H9 (cell line): ENCODE results near the gene GPATCH3. TPM values are rescaled to one million over a fixed set of nuclear protein-coding genes. Genes with fewer than 3 reads are reported as not detected.

Experiments
- DNase-seq: peaks from one replicate; pipeline ENCODE4 v3.0.0-alpha.2; 2017
- H2AFZ ChIP-seq: one replicate; pipeline ENCODE4 v1.6.1; 2013; ENCODE audit warnings: mild to moderate bottlenecking, low read length, control low read depth, moderate library complexity
- H2AK5ac ChIP-seq: 2 replicates; pipeline ENCODE4 v1.6.1; 2013; ENCODE audit warnings: low read length, control low read depth, mixed read lengths; ENCODE audit not compliant: insufficient read length
- H2BK120ac ChIP-seq: one replicate; pipeline ENCODE4 v1.6.1; 2013; ENCODE audit warnings: low read depth, mild to moderate bottlenecking, low read length, control low read depth, inconsistent platforms; ENCODE audit not compliant: poor library complexity, severe bottlenecking
- H2BK12ac ChIP-seq: 2 replicates; pipeline ENCODE4 v1.6.1; 2013; ENCODE audit warnings: low read length, control low read depth, mixed read lengths, low read depth; ENCODE audit not compliant: insufficient read length
- H2BK15ac ChIP-seq: 2 replicates; pipeline ENCODE4 v1.6.1; 2013; ENCODE audit warnings: low read depth, low read length, control low read depth
- H2BK20ac ChIP-seq: one replicate; pipeline ENCODE4 v1.6.1; 2013; ENCODE audit warnings: low read depth, mild to moderate bottlenecking, low read length, control low read depth, inconsistent platforms; ENCODE audit not compliant: poor library complexity, severe bottlenecking
- H2BK5ac ChIP-seq: 2 replicates; pipeline ENCODE4 v1.6.1; 2013; ENCODE audit warnings: low read length, control low read depth, mixed read lengths; ENCODE audit not compliant: insufficient read length
- H3K14ac ChIP-seq: 2 replicates; pipeline ENCODE4 v1.6.1; 2013; ENCODE audit warnings: low read length, control low read depth; ENCODE audit not compliant: insufficient read depth
- H3K18ac ChIP-seq: 2 replicates; pipeline ENCODE4 v1.6.1; 2013; ENCODE audit warnings: low read depth, mild to moderate bottlenecking, mixed read lengths, low read length, control low read depth; ENCODE audit not compliant: insufficient read length
- H3K23ac ChIP-seq: 2 replicates; pipeline ENCODE4 v1.6.1; 2013; ENCODE audit warnings: low read length, control low read depth, mixed read lengths, low read depth; ENCODE audit not compliant: insufficient read length
- H3K23me2 ChIP-seq: 2 replicates; pipeline ENCODE4 v1.6.1; 2013; ENCODE audit warnings: low read depth, mild to moderate bottlenecking, mixed read lengths, low read length, control low read depth; ENCODE audit not compliant: insufficient read length, poor library complexity, severe bottlenecking
- H3K27ac ChIP-seq: 2 replicates; pipeline ENCODE4 v1.5.1; 2013; ENCODE audit warnings: low read length, control low read depth, mixed read lengths, low read depth; ENCODE audit not compliant: insufficient read length
- H3K27me3 ChIP-seq: 2 replicates; pipeline ENCODE4 v1.6.1; 2013; ENCODE audit warnings: low read length, control low read depth, inconsistent platforms; ENCODE audit not compliant: insufficient read depth
- H3K4ac ChIP-seq: 2 replicates; pipeline ENCODE4 v1.6.1; 2013; ENCODE audit warnings: low read depth, mild to moderate bottlenecking, control low read depth, inconsistent platforms, low read length, moderate library complexity
- H3K4me1 ChIP-seq: 2 replicates; pipeline ENCODE4 v1.6.1; 2013; ENCODE audit warnings: low read length, control low read depth, inconsistent platforms; ENCODE audit not compliant: insufficient read depth
- H3K4me2 ChIP-seq: 2 replicates; pipeline ENCODE4 v1.6.1; 2013; ENCODE audit warnings: low read length, control low read depth, mixed read lengths; ENCODE audit not compliant: insufficient read length, insufficient read depth
- H3K56ac ChIP-seq: 2 replicates; pipeline ENCODE4 v1.6.1; 2013; ENCODE audit warnings: low read depth, mild to moderate bottlenecking, mixed read lengths, low read length, control low read depth; ENCODE audit not compliant: insufficient read length
- H3K79me1 ChIP-seq: 2 replicates; pipeline ENCODE4 v1.6.1; 2013; ENCODE audit warnings: low read depth, mild to moderate bottlenecking, moderate library complexity, low read length, control low read depth, inconsistent platforms; ENCODE audit not compliant: insufficient read depth, poor library complexity, severe bottlenecking
- H3K79me2 ChIP-seq: 2 replicates; pipeline ENCODE4 v1.6.1; 2013; ENCODE audit warnings: low read length, control low read depth, inconsistent platforms; ENCODE audit not compliant: insufficient read depth
- H3K9ac ChIP-seq: 2 replicates; pipeline ENCODE4 v1.6.1; 2013; ENCODE audit warnings: low read length, control low read depth, mixed read lengths; ENCODE audit not compliant: insufficient read length; ENCODE audit errors: extremely low read depth
- H3K9me3 ChIP-seq: one replicate; pipeline ENCODE4 v1.6.1; 2013; ENCODE audit warnings: low read depth, low read length, inconsistent platforms; ENCODE audit not compliant: control insufficient read depth
- H3T11ph ChIP-seq: one replicate; pipeline ENCODE4 v1.6.1; 2013; ENCODE audit warnings: mild to moderate bottlenecking, low read length, control low read depth, inconsistent platforms
- H4K20me1 ChIP-seq: one replicate; pipeline ENCODE4 v1.6.1; 2013; ENCODE audit not compliant: control insufficient read depth, insufficient read length, insufficient read depth
- H4K5ac ChIP-seq: 2 replicates; pipeline ENCODE4 v1.6.1; 2013; ENCODE audit warnings: low read depth, mild to moderate bottlenecking, mixed read lengths, low read length, control low read depth; ENCODE audit not compliant: insufficient read length
- H4K8ac ChIP-seq: replicated peaks from 2 replicates; pipeline ENCODE4 v1.6.1; 2013; ENCODE audit warnings: low read length, control low read depth, mixed read lengths, low read depth; ENCODE audit not compliant: insufficient read length
- H4K91ac ChIP-seq: 2 replicates; pipeline ENCODE4 v1.6.1; 2013; ENCODE audit warnings: low read depth, mild to moderate bottlenecking, moderate library complexity, mixed read lengths, low read length, control low read depth; ENCODE audit not compliant: insufficient read length
- H3K27ac Mint-ChIP-seq, 3 experiments: 2 replicates in 2 of 3; 3 replicates in 1 of 3; pipeline ENCODE4 v1.8.0; 2020 to 2021; ENCODE audit warnings: mixed read lengths in 3 of 3, mild to moderate bottlenecking in 1 of 3, moderate library complexity in 1 of 3
- H3K27me3 Mint-ChIP-seq: 2 replicates; pipeline ENCODE4 v1.8.0; 2021; ENCODE audit warnings: low read depth, mild to moderate bottlenecking, moderate library complexity, mixed read lengths
- H3K36me3 Mint-ChIP-seq, 3 experiments: 2 replicates in 2 of 3; 3 replicates in 1 of 3; pipeline ENCODE4 v1.8.0; 2020 to 2021; ENCODE audit warnings: low read depth in 3 of 3, mixed read lengths in 3 of 3; ENCODE audit not compliant: insufficient read depth in 1 of 3
- H3K4me1 Mint-ChIP-seq, 2 experiments: 2 replicates each; pipeline ENCODE4 v1.8.0; 2020; ENCODE audit warnings: mixed read lengths in 2 of 2
- H3K4me3 Mint-ChIP-seq, 2 experiments: 2 replicates in 1 of 2; 3 replicates in 1 of 2; pipeline ENCODE4 v1.8.0; 2020 to 2021; ENCODE audit warnings: mild to moderate bottlenecking in 2 of 2, mixed read lengths in 2 of 2, moderate library complexity in 1 of 2
- H3K9me3 Mint-ChIP-seq, 2 experiments: 2 replicates in 1 of 2; 3 replicates in 1 of 2; pipeline ENCODE4 v1.8.0; 2020; ENCODE audit warnings: mild to moderate bottlenecking in 2 of 2, mixed read lengths in 2 of 2, moderate library complexity in 1 of 2
- CTCF ChIP-seq: fragments of 200-600 bp; sonication (generic); conservative IDR thresholded peaks from 3 replicates; pipeline ENCODE4 v1.8.0; 2021; ENCODE audit warnings: antibody characterized with exemption, mild to moderate bottlenecking
- WGBS: extraction: QIAGEN DNeasy Blood & Tissue Kit; methylation state at CpG from one replicate; pipeline ENCODE4 v1.1.7; 2013; ENCODE audit warnings: missing lambda C conversion rate, low lambda C conversion rate, mixed read lengths; ENCODE audit not compliant: insufficient read length; ENCODE audit errors: extremely low coverage; 5-methylcytosine and 5-hydroxymethylcytosine counted together
- total RNA-seq: library from RNA; stranded (reverse); gene quantifications from 2 replicates; pipeline ENCODE4 v1.2.1, GENCODE V29; 2021

The GPATCH3 gene
- total RNA-seq, 1 experiment from 2014 or later = 19.4 TPM

- Histone ChIP-seq H3K4me2 (no peak overlapping the region), H3K27ac (no peak overlapping the region), H4K20me1 (no peaks in the 10 kb centered on the region), H2BK12ac (no peak overlapping the region), H3K9me3 (no peaks in the 10 kb centered on the region), H2BK15ac (no peak overlapping the region), H2BK5ac (no peak overlapping the region), H4K91ac (no peak overlapping the region), H3K23ac (no peak overlapping the region), H3K18ac (no peak overlapping the region), H4K8ac (no peak overlapping the region), H3K23me2 (no peaks in the 10 kb centered on the region), H3T11ph (no peak overlapping the region), H3K79me2 (no peaks in the 10 kb centered on the region), H3K4me1 (no peaks in the 10 kb centered on the region), H2AK5ac (no peak overlapping the region), H3K56ac (no peak overlapping the region), H3K79me1 (no peaks in the 10 kb centered on the region), H3K4ac (no peak overlapping the region), H4K5ac (no peak overlapping the region), H3K27me3 (no peaks in the 10 kb centered on the region), H2BK20ac (no peak overlapping the region), H3K9ac (no peak overlapping the region), H2BK120ac (no peak overlapping the region), H3K14ac (no peak overlapping the region), H2AFZ (no peak overlapping the region)
- H3K9me3 Mint-ChIP-seq = no peaks in the 10 kb centered on the region
- no peak for TF ChIP-seq CTCF
- H3K27ac Mint-ChIP-seq = peak overlapping the region in 1 of 3 experiments; percentile 43; a peak in 1 of 7 replicates
- H3K4me3 Mint-ChIP-seq = no peak overlapping the region
- H3K4me1 Mint-ChIP-seq = no peaks in the 10 kb centered on the region
- H3K36me3 Mint-ChIP-seq = peaks cover 24 to 60% (median 60%) of the 10 kb centered on the region in 3 experiments; a peak in 6 of 7 replicates
- H3K27me3 Mint-ChIP-seq = no peaks in the 10 kb centered on the region
- DNase-seq = no peak
- no CpG with 5 or more reads among the region's 3 CpGs for WGBS
These were observed 49.7 kb upstream of the GPATCH3 start for GRCh38 chr1:26949926-26950319.
